ENCODE measurements around the gene FASN.

FASN gene

DNA sequence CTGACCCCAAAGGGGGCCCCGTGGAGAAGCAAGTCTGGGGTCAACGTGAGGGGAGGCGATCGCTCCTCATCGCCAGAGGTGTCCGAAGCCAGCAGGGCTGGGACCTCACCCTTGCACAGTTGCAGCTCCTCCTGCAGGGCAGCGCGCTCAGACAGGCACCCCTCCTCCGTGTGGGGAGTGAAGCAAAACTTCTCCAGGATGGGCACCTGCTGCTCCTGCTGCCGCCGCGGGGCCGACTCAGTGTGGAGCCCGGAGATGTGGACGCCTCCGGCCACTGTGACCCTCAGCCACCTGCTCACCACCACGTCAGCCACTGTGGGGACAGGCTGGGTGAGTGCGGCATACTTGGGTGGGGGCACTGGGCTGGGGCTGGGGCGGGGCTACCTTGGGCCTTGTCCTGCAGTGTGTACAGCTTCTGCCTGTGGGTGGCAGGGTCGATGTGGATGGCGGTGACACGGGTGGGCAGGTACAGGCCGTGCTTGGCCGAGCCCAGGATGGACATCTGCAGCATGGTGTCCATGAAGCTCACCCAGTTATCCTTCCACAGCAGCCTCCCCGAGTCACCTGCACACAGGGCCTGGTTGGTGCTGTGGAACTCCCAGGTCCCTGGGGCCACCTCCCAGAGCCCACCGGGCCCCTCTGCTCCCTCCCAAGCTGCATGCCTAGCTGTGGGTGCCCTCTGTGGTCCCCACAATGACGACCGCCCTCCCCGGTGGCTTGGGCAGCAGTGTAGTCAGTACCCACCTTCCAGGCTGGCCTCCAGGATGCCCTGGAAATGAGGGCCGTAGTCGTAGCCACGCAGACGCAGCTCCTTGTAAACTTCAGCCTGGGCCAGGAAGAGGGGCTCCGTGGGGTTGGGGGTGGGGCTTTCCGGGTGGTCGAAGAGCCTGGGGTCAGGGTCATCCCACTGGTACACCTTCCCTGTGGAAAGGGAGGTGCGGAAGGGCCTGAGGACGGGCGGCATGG is 10.8 kb downstream of the FASN start:
- H3K27me3 ChIP-seq (ENCODE audit: low read length): no peaks in the 10 kb centered on the region
- H2AFZ ChIP-seq (ENCODE audit: low read depth, low read length, severe bottlenecking): no peak overlapping the region
- no peaks in the 10 kb centered on the region for H3F3A ChIP-seq (ENCODE audit: insufficient read depth)
- no peak overlapping the region for H3K4me3 ChIP-seq (ENCODE audit: insufficient read depth, low read length, poor library complexity, severe bottlenecking)
- H3K4me2 ChIP-seq (ENCODE audit: low read depth, low read length, poor library complexity, severe bottlenecking): no peak overlapping the region
- no peaks in the 10 kb centered on the region for H3K79me2 ChIP-seq (ENCODE audit: insufficient read depth, low read length)
- no peak overlapping the region for H3K27ac ChIP-seq (ENCODE audit: low read depth, low read length)
- H3K9ac ChIP-seq (ENCODE audit: low read length): no peak overlapping the region
- no peak for TF ChIP-seq EZH2phosphoT487 (conservative IDR thresholded peaks at IDR 0.05; ENCODE audit: low read length)
- TF ChIP-seq, protein P1, sequence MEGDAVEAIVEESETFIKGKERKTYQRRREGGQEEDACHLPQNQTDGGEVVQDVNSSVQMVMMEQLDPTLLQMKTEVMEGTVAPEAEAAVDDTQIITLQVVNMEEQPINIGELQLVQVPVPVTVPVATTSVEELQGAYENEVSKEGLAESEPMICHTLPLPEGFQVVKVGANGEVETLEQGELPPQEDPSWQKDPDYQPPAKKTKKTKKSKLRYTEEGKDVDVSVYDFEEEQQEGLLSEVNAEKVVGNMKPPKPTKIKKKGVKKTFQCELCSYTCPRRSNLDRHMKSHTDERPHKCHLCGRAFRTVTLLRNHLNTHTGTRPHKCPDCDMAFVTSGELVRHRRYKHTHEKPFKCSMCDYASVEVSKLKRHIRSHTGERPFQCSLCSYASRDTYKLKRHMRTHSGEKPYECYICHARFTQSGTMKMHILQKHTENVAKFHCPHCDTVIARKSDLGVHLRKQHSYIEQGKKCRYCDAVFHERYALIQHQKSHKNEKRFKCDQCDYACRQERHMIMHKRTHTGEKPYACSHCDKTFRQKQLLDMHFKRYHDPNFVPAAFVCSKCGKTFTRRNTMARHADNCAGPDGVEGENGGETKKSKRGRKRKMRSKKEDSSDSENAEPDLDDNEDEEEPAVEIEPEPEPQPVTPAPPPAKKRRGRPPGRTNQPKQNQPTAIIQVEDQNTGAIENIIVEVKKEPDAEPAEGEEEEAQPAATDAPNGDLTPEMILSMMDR (IDR thresholded peaks at IDR 0.05; ENCODE audit: insufficient read depth, low read length, poor library complexity, severe bottlenecking): no peak
- no peaks in the 10 kb centered on the region for H3K36me3 ChIP-seq (ENCODE audit: low read length)
- no peaks in the 10 kb centered on the region for H3K9me3 ChIP-seq (ENCODE audit: insufficient read depth, low read length)
- no peaks in the 10 kb centered on the region for H3K9me2 ChIP-seq (replicated peaks; ENCODE audit: insufficient read depth, low read length)
- H4K20me1 ChIP-seq (ENCODE audit: low read depth, low read length): no peaks in the 10 kb centered on the region

- Histone ChIP-seq H3K79me2 (ENCODE audit: insufficient read depth, low read length) (no peaks in the 10 kb centered on the region), H3K27ac (ENCODE audit: low read depth, low read length) (no peak overlapping the region), H3K36me3 (ENCODE audit: low read length) (no peaks in the 10 kb centered on the region), H3K27me3 (ENCODE audit: low read length) (no peaks in the 10 kb centered on the region), H3K4me3 (ENCODE audit: insufficient read depth, low read length, poor library complexity, severe bottlenecking) (no peak overlapping the region), H4K20me1 (ENCODE audit: low read depth, low read length) (no peaks in the 10 kb centered on the region), H2AFZ (ENCODE audit: low read depth, low read length, severe bottlenecking) (no peak overlapping the region), H3K9me3 (ENCODE audit: insufficient read depth, low read length) (no peaks in the 10 kb centered on the region), H3F3A (ENCODE audit: insufficient read depth) (no peaks in the 10 kb centered on the region), H3K9ac (ENCODE audit: low read length) (no peak overlapping the region), H3K9me2 (replicated peaks; ENCODE audit: insufficient read depth, low read length) (no peaks in the 10 kb centered on the region), H3K4me2 (ENCODE audit: low read depth, low read length, poor library complexity, severe bottlenecking) (no peak overlapping the region)
- TF ChIP-seq, protein P1 (IDR thresholded peaks at IDR 0.05; ENCODE audit: insufficient read depth, low read length, poor library complexity, severe bottlenecking): no peak
- no peak for TF ChIP-seq EZH2phosphoT487 (conservative IDR thresholded peaks at IDR 0.05; ENCODE audit: low read length)
Observed at GRCh38 chr17:82085931-82086764, 11.9 kb downstream of the FASN start.

DNA sequence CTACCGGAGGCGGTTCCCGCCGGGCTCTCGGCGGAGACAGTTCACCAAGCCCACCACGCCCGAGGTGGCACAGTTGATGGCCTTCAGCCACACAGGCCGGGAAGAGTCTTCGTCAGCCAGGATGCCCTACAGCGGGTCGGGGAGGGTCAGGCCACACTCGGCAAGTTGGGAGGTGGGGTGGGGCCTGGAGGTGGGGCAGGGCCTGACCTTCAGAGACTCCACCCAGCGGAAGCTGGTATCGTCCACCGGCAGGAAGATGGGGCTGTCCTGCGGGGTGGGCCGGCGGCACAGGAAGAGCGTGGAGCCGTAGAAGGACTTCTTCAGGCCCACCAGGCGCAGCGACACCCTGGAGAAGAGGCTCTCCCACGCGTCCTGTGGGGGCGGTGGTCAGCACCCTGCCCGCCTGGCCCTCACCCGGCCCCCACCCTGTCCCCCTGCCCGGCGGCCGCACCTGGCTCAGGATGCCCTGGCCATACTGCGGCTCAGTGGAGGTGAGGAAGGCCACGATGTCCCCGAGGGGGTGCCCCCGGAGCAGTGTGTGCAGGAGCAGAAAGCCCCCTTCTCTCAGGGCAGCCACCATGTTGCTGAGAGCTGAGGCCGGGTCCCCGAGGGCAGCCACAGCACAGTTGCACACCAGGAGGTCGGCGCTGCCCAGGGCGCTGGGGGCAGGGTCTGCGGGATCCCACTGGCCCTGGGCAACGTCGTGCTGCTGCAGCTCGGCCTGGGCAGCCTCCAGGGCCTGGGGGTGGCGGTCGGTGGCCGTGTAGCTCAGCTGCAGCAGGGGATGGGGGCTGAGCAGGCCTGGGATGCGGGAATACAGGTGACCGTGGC is 12.8 kb downstream of the FASN start:
- TF ChIP-seq, protein P1 (IDR thresholded peaks at IDR 0.05; ENCODE audit: insufficient read depth, low read length, poor library complexity, severe bottlenecking): no peak
- no peak for TF ChIP-seq EZH2phosphoT487 (conservative IDR thresholded peaks at IDR 0.05; ENCODE audit: low read length)
- H4K20me1 ChIP-seq (ENCODE audit: low read depth, low read length): no peaks in the 10 kb centered on the region
- no peaks in the 10 kb centered on the region for H3F3A ChIP-seq (ENCODE audit: insufficient read depth)
- H3K27ac ChIP-seq (ENCODE audit: low read depth, low read length): no peak overlapping the region
- H3K27me3 ChIP-seq (ENCODE audit: low read length): no peaks in the 10 kb centered on the region
- no peak overlapping the region for H2AFZ ChIP-seq (ENCODE audit: low read depth, low read length, severe bottlenecking)
- H3K9me2 ChIP-seq (replicated peaks; ENCODE audit: insufficient read depth, low read length): no peaks in the 10 kb centered on the region
- H3K79me2 ChIP-seq (ENCODE audit: insufficient read depth, low read length): no peaks in the 10 kb centered on the region
- no peaks in the 10 kb centered on the region for H3K36me3 ChIP-seq (ENCODE audit: low read length)
- H3K9me3 ChIP-seq (ENCODE audit: insufficient read depth, low read length): no peaks in the 10 kb centered on the region
- no peak overlapping the region for H3K9ac ChIP-seq (ENCODE audit: low read length)
- no peak overlapping the region for H3K4me2 ChIP-seq (ENCODE audit: low read depth, low read length, poor library complexity, severe bottlenecking)
- no peak overlapping the region for H3K4me3 ChIP-seq (ENCODE audit: insufficient read depth, low read length, poor library complexity, severe bottlenecking)

Measured in SU-DHL-6 (cell line).